GM19035 (cell line): ENCODE results near the gene PDHA2.
"Not testable (repeated sequence)": the region's sequence is repeated elsewhere in the genome, so short reads cannot be mapped to it uniquely, and the experiment has no call there.

Experiments
- ATAC-seq: cut with Tn5 transposase; IDR thresholded peaks from one replicate; pipeline ENCODE4 v1.9.1; 2021; ENCODE audit not compliant: unreplicated experiment

Gene PDHA2

DNA sequence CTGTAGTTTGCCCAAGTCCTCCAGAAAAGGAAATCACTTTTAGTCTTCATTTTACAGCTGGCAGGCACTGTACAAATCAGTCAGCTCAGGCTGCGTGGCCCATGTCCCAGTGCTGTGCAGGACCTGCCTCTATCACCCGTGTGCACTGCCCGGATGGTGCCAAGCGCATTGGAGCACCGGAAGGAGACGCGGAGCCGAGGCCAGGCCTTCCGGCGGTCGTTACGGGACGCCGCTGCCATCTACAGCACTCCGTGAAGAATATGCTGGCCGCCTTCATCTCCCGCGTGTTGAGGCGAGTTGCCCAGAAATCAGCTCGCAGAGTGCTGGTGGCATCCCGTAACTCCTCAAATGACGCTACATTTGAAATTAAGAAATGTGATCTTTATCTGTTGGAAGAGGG, at the start of gene PDHA2:
TSS of gene PDHA2 (plus strand) at position 203 of the 400 bp plus-strand sequence. CDS start at position 261, 58 bp downstream.
- no peak for ATAC-seq

DNA sequence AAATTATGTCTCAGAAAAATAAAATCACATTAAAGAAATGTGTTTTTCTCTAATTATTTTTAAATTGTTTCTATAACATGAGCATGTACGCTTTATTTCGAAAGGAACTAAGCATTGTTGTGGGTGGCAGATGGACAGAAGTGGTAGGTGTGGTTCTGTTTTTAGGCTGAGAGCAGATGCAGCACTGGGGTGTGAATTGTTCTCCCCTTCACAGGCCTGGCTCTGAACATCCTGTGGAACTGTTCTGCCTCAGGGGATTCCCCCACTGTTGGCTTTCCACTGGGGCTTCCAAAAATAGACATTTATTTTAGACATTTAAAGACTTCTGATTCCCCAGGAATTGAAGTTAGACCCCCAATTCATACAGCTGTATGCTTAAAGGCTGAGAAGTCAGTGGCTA, 41.9 kb upstream of the PDHA2 start:
- ATAC-seq, result no peak

DNA sequence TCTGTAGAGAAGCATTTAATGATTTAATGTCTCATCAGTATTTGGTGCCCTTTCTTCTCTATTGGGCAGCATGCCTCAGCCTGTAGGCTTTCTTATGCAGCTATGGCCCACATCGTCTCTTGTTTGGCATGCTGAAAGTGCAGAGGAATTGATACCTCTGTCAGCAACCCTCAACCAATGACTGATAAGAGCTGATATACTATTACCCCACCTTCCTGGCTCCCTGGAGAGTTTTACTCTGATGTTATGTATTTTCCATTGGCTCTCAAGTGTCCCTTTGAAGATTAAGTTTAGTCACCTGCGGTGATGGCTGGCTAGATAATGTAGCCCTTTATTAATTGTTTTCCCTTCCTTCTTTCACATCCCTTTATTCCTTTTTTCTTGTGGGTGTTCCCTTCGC, 41.2 kb upstream of the PDHA2 start:
- ATAC-seq, result no peak

DNA sequence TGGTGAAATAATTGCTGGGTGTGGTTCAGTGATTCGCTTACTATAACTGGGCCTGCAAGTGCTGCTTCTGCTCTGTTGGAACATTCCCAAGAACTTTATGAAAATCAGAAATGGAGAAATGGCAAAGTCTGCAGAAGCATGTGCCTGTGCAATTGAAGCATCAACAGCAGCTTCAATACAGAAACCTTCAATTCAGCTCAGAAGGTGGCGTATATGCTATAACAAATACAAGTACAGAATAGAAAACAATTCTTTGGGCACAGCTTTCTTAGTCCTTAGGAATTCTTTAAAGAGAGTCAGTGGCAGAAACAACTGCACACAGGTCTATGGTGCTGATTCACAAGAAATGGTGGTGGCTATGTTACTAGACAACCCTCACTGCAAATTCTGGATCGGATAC, 18.0 kb upstream of the PDHA2 start:
- ATAC-seq, result no peak

DNA sequence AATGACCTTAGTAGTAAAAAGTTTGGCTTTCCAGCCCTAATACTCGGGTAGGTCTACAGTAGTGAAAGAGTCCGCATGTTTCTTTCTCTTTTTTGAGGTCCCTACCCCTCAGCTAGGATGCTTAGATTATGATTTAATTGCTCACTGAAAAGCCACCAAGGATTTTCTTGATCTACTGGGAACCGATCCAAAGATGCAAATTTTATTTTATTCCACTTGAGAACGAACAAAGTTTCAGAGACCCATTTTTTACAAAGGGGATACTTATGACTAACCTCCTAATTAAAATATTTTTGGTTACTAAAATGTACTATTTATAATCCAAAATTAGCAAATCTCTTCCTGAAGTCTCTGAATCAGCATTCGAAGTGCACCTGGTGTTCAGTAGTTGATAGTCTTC, 14.3 kb upstream of the PDHA2 start:
- ATAC-seq, result no peak

DNA sequence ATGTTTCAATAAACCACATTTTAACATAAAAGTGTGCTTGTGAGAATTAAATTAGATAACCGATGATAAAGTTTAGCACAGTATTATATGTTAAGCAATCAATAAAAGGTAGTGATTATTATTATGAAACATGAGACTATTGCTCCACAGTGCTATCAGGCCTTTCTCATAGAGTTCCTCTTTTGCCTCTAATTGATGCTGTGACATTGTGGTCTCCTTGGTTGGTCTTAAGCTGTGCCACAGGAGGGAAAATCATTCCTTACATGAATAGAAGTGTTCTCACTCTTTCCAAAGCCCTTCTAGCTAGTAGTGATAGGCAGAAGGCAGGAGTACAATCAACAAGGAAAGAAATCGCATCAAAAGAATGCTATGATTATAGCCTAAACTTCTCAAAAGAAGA, 9.2 kb upstream of the PDHA2 start:
- ATAC-seq, result no peak

DNA sequence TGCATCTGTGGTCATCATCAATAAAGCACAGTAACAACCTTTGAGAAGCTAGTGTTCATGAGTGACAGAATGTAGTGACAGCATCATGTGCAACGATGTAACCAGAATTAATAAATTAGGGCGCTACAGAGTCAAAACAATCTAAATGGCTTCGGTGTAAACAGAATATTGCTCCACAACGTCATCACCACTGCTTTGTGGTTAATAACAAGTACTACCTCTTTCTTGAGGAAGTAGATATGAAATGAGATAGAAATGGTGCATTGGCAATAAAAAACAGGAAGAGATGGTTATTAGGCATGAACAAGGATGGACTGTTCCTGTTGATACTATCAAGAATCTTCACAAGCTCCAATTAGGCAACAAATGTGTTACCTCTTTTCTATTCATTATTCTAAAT, 8.7 kb upstream of the PDHA2 start:
- no peak for ATAC-seq

DNA sequence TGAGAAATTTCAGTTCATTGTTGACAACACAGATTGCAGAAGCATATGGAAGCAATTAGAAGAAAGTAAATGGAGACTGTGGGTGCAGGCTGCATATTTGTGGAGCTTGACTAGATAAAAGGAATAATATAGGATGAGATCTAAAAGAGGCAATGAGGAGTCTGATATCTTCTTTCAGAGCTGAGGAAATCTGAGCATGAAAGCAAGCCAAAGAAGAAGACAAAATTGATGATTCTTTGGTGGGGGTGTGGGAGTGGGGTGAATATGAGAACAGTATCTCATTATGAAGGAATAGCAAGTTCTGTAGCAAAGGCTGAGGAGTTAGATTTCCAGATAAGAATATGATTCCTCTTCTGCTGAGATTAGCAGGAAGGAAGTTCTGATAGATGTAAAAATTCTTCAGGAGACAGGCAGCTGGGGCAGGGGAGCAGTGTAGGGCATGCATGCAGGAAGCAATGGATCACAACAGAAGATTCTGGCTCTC, 6.1 kb upstream of the PDHA2 start:
- no peak for ATAC-seq

DNA sequence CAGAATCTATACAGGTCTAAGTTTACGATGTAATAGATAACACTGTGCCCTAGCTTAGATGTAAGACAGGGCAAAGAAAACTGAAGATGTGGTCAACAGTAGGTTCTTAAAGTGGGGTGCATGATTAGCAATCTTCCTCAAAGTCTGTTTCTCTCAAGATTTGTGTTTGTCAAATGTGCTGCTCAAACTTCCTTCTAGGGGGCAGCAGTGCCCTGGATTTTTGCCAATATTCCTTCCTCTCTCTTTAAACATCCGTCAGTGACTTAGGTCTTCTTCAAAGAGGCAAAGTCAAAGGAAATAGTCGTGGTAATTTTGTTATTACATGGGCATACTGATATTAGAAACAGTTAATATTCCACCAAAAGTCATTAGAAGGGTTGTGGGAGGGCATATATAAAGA, 4.2 kb upstream of the PDHA2 start:
- no peak for ATAC-seq

DNA sequence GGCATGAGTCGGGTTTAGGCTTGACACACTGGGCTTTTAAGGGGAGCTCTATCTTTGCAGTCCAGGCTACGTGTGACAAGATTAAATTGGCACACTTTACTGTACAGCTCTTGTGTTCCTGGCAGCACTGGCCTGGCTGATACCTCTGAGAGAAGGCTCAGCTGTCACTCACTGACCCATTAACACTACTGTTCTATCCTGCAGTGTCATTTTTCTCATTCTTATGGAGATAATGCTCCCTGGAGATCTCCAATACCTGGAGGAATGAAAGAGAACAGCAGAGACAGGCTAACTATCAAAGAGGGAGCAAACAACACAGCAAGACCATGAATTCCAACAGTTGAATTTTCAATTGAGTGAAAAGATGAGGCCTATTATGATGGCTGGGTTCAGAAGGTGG, 1.7 kb upstream of the PDHA2 start:
- no peak for ATAC-seq

DNA sequence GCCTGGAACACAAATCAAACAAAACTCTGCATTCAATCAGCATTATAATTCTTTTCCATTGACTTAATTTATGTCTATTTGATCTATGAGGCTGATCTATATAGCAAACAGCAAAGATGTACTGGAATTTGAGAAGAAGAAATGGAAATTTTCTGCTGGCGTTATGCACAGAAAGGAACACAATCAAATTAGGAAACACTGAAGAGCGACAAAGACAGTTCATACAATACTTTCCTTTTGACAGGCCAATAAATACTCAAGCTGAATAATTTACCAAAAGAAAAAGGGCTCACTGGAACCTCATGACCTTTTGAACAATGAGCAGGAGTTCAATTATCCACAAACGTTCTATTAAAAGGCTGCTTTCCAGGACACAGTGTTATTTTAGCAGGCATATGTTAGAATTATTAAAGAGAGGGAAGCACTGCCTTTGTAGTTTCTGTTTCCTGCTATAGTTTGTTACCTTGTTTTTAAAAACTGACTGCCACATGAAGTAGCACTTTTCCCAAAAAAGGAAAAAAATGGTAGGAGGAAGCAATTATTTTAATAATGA, 8.1 kb downstream of the PDHA2 start:
- no peak for ATAC-seq

DNA sequence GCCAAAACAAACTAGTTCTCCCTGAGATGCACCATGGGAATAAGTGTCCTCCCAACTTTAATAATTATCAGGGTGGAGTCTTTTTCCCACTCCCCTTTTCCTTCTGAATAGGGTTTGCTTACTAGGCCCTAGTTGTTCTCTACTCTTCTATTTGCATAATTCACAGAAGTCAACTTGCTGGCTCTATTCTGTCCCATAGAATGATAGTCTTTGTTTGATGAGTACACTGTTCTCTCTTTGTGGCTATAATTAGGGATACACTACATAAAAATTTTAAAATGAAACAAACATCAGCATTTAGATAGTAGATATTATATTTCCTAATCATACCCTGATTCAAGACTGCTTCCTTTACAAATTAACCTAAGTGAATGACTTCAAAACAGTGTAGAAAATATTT, 10.3 kb downstream of the PDHA2 start:
- ATAC-seq, result no peak

DNA sequence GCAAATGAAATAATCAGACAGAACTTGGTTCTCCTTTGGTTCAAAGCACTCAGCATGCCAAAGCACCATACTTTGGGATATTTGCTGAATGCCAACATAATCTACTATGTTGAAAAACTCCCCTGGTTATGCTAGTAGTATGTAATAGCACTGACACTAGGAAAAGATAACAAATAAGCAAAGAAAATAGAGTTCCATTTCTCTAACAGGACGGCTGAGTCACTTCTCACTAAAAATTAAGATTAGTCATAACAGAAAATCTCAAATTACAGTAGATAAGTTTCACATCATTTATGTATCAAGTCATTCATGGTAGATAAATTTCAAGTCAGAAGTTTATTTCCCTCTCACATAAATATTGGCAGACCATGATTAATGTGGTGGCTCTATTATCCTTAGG, 17.9 kb downstream of the PDHA2 start:
- no peak for ATAC-seq

DNA sequence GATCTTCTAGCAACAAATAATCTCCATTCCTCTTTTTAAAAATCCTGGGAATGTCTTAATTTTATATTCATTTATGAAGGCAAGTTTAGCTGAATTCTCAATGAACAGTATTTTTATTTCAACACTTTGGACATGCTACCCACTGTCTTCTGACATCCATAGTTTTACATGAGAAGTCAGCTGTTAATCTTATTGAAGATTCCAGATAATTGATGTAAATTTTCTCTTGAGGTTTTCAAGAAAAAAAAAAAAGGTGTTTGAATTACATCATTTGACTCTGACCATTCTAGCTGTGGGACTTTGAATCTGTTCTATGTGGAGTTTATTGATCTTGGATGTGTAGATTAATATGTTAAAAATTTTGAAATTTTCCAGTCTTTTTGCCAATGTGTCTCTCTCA, 28.0 kb downstream of the PDHA2 start:
- ATAC-seq, result no peak

DNA sequence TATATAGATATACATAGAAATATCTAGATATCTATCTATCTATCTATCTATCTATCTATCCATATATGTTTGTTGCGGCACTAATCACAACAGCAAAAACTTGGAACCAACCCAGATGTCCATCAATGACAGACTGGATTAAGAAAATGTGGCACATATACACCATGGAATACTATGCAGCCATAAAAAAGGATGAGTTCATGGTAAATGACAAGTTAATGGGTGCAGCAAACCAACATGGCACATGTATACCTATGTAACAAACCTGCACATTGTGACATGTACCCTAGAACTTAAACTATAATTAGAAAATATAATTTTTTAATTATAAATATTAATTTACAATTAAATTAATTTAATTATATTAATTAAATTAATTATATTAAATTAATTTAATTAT, 29.5 kb downstream of the PDHA2 start:
- ATAC-seq, result not testable (repeated sequence)

DNA sequence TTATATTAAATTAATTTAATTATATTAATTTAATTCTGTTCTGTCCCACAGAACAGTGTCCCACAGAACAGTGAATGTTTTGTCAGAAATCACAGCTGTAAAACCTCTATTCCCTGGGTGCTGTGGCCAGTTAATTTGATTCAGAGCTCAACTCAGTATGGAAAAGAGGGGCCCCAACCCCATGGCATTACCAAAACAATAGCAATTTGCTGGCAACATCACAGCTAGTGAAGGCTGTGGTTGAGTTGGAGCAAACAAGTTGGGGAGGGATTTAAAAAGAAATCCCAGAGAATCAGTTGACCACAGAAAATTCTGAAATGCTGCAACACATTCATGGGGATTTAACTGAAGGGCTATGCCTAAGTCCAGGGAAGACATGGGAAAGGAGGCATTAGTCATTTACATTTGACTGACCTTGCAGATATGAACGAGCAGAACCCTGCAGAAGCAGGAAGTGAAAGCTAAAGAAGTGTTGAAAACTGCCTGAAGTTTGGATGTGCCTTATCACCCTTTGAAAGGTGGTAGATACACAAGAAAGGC, 30.1 kb downstream of the PDHA2 start:
- no peak for ATAC-seq

DNA sequence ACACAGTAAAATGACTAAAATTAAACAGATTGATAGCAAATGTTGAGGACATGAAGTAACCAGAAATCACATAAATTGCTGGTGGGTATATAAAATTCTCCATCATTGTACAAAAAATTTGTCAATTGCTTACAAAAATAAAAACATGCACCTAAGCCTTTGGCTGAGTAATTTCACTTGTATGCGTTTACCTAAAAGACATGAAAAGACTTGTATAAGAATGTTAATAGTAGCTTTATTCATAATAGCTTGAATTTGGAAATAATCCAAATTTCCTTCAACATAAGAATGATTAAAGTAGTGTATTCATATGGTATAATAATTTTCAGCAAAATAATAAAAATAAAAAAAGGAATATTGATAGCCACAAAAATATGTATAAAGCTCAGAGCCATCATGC, 37.7 kb downstream of the PDHA2 start:
- no peak for ATAC-seq

DNA sequence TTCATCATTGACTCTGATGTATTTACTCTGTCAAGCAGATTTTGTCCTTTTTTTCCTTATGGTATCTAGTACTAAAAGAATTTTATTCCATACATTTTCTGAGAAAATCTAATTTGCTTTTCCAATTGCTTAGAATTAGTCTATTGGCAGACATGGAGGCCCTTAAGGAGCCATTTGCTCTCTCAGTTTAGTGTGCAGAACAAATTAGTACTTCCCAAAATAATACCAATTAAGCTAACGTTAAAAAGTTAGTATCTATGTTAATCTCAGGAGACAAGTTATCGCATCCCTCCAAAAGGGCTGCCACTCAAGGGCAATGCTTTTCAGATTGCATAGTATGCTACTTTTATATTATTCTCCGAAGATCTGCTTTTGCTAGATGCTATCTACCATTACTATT, 47.7 kb downstream of the PDHA2 start:
- no peak for ATAC-seq

DNA sequence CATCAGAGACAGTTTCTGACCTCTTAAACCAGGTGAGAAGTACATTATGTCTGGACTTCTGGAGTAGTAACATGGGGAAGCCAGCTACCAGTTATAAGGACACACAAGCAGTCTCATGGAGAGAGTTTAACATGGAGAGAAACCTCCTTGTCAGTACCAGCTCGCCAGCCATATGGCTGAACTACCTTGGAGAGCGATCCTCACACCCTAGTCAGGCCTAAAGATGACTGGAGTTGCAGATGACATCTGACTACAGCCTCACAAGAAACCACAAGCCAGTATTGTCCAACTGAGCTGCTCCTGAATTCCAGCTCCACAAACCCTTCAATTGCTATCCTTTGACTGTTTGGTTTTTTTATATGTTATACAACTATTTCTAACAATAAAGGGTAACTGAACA, 49.8 kb downstream of the PDHA2 start:
- no peak for ATAC-seq
